ENCODE measurements around the gene EHF.

Gene EHF

DNA sequence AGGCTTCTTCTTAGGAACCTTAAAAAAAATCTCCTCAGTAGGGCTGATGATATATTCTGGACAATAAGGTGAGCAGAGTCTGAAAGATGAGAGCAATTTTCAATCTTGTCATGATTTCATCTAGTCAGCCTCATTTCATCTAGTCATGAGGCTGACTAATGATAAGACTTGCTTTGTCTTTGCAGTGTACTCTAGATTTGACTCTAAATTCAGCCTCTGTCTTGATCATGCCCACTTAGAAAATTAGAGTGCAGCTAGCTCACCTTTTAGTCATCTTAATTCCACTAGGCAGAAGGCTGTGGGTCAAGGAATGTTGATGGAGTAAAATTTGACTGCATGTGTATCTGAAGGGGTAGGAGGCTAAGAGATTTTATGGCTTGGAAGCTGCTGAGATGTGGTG lies 5.5 kb downstream of the EHF start:
- no peak for DNase-seq

DNA sequence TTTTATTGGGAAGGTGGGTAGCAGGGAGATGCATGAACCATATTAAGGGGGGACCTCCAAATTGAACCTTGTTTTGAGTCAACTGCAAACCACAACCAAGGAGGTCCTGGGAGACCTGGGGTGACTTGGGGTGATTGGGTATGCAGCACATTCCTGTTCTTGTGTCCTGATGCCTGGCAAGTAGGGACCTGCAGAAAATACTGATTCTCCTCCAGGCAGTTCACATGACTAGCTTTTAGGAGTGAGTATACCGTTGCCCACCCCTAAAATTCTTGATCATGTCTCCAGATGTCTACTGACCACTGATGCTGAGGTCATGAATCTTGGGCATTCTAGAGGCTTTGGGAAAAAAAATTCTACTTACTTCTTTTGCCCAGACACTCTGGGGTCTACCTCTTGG lies 6.3 kb downstream of the EHF start:
- no peak for DNase-seq

DNA sequence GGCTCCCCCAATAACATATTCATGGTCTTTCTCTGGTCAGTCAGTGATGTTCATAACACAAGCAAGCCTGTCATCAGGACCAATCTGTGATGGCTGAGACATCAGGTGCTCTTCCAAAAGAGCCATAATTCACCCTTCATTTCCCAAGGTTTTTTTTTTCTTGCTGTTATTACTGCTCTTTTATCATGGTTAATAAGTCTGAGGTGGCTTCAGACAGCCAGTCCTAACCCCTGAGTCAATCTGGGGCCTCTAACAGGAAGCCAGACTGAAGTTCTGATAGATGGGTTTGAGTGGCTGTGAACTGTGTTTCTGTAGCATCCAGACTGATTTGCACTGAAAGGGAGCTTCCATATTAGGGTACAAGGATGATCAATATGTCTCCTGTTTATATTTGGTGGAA lies 8.8 kb downstream of the EHF start:
- DNase-seq: no peak

DNA sequence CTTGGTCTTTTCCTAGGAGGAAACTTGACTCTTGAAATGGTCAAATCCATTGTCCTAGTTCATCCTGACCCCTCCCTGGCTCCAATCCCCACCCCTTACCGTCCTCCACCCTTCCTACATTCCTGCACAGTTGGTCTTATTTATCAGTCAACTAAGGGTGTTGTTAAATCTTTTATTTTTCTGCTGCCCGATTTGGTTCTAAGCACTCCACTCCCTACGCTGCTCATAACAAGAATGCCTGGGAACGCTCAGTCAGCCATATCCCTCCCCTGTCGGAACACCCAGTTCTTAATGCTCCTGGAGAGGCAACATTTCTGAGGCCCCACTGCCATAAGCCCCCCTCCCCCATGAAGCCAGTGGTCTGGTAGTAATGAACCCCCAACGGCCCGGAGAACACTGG lies 9.7 kb downstream of the EHF start:
- DNase-seq: no peak

DNA sequence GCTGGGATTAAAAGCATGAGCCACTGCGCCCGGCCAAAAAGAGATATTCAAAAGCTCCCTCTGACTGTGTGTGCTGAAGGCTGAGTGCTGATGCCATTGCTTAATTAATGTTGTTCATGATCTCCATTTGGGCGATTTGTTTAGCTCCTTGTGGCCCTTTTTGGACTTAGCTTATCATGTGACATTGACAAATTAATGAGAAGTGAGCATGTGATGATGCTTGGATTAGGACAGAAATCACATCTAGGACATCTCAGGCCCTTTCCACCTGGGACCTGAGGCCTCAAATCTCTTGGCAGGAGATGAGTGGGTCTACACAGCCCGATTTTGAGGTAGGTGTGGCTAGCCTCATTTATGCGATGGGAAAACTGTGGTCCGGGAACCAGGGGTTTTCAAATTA lies 10.4 kb downstream of the EHF start:
- DNase-seq: no peak

DNA sequence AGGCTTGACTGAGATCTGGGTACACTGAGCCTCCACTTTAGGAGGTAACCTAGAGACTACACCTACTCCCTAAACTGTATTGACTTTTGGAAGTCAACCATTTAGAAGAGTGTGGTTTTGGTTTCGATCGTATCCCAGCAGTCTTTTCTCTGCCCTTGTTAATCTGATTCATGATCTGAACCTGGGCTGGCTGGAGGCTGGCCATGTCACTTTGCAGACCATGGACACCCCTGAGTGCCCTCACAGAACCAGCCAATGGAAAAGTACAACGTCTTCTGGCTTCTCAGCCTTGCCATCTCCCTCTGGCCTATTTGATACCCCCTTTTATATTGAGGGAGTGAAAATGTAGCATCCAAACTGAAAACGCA lies 10.8 kb downstream of the EHF start:
- peak; percentile 16 to 23 for DNase-seq

DNA sequence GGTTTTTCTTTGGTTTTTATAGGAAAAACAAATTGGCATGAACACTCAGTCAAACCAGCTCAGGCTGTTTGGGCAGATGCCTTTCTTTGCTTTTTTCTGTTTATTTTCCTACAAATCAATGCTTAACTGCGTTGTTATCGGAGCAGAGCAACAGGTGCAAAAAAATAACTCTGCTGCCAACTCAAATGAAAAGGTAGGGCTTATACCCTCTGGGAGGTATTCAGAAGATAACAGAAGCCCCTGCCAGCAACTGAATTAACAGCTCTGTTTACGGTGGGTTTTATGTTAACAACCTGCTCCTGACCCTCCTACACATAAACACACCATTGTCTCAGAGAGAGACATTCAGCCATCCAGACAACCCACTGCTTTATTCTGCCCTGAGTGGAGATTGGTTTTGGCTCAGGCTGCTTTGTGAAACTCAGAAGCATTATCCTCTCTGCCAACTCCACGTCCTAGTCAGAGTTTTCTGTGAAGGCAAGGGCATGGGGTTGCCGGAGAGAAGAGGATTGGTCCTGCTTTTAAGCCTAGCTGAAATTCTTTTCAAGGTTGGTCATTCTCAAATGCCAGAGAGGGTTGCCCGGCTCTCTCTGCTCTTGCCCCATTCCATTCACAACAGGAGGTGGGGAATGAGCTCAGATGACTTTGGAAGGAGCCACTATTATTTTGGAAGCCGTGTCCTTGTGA lies 11.4 kb downstream of the EHF start:
- DNase-seq: no peak

DNA sequence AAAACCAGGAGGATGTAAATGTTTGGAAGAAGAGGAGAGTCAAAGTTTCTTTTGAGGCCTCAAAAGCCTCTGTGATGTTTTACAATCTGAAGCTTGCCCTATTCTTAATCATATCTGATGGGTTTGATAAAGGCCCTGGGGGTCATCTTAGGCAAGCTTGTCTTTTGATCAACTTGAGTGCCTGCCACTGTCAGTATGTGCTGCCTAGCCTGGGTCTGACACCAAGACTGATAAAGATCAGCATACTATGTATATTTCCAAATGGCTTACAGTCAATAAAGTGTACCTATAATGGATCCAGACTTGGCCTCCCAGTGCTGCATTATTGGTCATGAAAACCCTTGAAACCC lies 12.7 kb downstream of the EHF start:
- DNase-seq: no peak

DNA sequence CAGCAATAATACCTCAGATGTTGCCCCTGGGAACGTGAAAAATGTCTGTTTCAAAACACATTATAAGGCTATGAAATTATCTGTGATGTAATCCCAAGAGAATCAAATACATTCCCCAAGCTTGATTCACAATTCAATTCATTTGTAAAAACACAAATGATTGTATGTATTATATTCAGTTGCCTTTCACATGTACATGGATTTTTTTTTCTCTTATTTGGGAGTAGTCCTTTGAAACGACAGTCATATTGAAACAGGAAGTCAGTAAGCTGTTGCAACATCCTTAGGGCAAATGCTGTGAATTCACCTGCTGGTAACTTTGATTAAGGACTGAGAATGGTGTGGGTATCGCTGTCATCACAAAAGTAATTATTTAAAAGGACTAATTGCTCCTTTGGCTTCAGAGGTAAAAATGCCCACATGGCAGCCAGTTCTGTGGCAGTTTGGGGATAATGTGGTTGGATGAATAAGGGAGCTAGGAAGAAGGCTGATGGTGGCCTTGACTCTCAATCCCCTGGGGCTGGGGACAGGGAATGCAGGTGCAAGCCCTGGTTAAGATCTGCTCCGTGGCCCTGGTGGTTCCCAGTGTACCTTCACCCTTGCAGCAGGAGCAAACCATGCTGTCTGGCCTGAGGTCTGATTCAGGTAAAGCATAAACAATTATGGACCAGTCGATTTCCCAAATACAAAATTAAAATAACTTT lies 13.2 kb downstream of the EHF start:
- DNase-seq: no peak

DNA sequence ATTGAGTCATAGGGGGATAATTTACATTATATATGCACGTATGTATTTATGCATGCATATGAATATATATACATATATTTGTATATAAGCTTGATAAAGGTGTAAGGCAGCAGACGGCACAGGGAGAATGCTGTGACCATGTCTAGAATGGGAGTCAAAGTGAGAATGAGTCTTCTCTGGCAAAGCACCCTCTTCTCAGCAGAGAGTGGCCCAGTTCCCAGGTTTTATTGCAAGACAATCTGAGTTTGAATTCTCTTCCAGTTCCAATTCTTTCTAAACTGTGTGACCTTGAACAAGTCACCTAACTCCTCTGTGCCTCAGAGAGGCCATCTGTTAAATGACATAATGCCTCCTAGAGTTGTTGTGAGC lies 13.8 kb downstream of the EHF start:
- no peak for DNase-seq

DNA sequence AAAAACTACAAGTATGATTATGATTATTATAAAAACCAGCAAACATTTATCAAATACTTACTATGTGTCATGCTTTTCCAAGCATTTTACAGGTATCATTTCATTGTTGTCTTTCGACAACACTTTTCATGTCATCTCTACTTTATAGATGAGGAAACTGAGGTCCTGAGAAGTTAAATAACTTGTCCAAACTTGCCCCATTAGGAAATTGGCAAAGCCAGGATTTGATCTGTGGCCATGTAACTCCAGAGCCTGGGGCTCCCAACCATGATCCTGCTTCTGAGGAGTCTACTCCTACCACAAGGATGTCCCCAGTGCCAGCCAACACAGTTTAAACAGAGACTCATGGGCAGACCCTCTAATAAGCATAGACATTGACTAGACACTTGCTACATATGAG lies 15.2 kb downstream of the EHF start:
- DNase-seq: no peak

DNA sequence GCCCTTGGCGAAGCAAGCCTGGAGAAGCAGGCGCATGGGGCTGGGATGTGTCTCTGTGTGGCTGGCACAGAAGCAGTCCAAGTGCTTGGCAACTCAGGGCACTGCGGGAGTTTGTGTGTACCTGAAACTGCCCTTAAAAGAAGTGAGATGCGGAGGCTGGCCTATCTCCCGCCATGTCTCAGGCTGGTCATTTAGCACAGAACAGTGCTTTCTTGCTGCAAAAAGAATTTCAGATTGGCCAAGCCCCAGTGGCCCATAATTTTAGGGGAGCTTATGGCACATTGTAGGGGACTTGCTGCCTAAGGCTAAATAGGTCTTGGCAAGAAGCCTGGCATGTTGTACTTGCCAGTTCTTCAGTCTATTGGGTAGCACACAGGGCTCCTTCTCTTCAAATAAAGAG lies 16.4 kb downstream of the EHF start:
- no peak for DNase-seq

DNA sequence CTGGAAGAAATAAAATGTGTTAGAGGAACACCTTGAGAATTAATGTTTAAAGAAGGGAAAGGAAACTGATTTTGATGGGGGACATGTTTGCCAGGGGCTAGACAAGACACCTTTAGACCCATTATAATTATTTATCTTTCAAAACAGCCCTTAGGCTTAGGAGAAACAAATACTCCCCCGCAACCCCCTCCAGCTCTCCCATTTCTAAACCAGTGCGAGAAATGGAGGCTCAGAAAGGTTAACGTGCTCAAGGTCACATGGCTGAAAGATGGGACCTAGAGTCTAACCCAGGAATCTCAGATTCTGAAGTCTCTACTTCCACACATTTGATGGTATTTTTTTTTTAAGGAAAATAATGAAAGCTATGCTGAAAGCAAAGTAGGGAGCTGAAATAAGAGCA lies 18.0 kb downstream of the EHF start:
- no peak for DNase-seq

DNA sequence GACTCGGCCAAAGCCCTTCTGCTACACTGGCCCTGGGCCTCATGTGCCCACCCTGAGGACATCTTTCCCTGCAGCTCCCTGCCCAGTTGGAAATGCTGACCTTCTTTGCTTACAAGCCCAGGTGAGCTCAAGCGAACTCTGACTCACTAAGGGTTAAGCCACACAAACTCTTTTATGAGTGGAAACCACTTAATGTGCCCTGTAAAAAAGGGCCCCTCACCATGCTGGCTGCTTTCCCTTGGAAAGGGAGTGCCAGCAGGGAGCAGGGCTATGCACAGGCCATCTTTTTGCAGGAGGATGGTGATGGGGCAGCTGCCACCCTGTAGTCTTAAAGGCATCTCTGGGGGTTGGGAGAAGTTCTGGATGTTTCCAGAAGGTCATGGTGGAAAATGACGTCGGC lies 18.7 kb downstream of the EHF start:
- no peak for DNase-seq

DNA sequence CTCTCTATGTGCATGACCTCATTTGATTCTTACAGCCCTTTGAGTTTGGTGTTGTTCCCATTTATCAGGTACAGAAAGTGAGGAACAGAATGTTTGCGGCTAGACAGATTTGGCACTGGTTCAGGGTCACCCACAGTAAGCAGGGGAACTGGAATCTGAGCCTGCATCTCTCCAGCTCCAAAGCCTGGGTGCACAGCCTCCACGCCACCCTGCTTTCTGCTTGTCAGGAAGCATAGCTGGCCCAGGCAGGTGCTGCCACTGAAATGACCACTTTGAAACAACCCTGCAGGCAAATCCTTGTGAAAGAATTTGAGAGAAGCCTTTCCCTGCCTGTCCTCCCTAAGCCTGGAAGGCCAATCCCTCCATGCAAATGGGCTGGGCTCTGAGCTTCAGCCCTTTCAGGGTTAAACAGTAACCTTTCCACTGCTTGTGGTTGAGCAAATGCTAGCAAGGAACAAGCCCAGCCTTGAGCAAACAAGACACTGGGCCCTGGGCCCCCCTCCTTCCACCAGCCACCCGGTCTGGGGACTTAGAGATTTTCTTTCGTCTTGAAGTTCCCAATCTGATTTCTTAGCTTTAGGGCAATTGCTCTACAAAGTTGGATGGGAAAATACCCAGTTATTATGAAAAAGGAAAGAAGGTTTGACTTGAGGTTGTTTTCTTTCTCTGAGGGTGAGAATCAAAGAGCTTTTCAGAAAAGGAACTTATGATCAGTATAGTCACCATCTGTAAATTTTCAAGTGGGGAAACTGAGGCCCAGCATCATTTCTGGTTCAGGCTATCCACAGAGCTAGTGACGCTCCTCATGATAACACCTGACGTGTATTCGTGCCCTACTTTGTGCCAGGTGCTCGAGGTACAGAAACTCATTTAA lies 19.4 kb downstream of the EHF start:
- peak in 1 of 2 experiments; percentile 58 for DNase-seq

DNA sequence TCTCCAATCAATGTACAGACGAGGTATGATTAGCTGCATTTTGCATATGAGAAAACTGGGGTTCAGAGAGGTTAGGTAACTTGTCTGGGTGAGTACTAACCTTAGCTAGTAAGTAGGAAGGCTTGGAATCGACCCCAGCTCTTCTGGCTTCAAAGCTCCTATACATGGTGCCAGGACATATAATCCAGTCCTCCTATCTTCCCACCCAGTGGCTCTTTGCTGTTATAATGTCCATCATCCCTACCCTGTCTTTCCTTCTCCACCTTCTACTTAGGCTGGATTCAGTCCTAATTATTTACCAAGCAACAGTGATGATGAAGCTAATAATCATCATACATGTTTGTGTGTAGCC lies 20.0 kb downstream of the EHF start:
- DNase-seq: no peak

DNA sequence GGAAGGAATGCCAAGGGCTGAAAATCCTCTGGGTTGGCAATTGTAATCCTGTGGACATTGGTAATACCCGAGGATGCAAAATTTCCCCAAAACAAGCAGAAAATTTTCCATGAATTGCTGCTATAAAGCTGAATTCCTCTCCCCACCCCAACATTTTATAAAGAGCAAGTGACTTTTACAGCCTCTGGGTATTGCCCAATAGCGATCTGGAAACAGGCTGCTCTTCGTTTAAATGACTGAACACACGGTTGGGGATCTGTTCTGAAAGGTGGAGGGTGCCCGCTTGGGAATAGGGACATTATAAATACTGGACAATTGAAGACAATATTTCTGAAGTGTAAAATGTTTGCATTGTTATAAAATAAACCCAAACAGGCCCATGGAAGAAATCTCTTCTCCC lies 20.6 kb downstream of the EHF start:
- no peak for DNase-seq

DNA sequence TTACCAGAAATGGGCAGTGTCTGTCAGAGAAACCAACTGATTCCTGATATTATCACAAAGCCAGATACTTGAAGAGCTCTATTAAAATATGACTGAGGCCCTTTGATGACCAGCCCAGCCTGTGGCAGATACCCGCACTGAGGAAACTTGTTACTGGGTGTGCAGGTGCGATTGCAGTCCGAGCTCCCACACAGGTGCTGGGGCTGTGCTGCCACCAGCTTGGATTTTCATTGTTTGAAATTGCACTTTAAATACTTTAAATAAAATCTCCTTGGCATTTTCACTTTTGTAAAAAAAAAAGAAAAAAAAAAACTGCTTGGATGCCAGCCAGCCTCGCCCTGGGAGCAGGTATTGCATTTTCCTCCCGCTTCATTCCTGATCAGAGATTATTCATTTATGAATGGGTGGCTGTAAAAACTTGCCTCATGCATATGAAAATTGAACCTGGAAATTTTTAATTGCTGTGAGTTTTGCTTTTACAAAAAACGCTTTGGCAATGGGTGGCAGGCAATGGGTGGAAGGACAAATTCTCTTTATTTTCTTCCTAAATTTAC lies 21.2 kb downstream of the EHF start:
- no peak for DNase-seq

DNA sequence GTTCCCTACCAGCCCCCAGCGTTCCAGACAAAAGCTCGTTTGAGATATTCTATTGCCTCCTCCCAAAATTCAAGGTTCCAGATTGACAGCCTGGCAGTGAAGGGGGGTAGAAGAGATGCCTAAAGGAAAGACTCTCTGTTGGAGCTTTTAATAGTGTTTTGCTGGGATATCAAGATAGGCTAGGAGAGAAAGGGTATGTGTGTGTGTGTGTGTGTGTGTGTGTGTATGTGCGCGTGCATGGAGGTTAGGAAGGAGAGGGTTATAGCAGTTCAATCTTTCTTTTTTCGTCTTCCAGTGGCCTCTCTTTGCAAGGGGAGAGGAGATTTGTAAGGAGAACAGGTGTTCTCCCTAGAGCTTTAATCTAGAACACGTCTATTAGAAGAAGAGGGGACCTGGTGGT lies 22.0 kb downstream of the EHF start:
- DNase-seq: no peak

DNA sequence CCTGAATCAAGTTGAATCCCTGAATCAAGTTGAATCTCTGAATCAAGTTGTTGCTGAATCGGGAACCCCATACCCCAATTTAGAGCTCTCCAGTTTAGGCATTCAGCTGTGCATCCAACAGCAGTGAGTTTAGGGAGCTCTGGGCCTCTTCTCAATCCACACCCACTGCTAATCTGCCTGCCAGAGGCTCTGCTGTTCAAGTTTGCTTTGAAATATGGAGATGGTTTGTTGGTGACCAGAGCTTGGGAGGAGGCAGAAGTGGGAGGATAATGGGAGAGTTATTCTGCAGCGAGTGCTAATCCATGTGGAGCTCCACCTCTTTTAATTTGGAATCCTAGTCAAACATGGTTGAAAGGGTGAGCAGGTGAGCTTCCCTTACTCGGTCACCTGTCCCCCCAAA lies 22.4 kb downstream of the EHF start:
- no peak for DNase-seq

DNA sequence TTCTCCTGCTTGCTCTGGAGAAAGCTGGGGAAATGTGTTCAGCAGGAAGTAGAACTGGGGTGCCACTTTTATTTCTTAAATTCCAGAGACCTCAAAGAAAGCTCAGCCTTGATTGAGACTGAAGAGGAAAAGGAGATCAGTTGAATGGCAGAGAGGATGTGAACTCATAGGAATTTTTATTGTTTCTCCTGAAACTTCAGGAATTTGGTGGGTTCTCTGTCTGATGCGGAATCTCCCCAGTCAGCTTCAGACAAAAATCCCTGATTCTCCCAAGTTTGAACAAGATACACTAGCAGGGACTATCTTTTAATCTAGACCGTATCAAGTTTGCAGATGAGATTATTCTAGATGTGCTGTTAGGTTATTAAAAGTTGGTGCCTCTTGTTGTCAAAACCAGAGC lies 23.0 kb downstream of the EHF start:
- no peak for DNase-seq

DNA sequence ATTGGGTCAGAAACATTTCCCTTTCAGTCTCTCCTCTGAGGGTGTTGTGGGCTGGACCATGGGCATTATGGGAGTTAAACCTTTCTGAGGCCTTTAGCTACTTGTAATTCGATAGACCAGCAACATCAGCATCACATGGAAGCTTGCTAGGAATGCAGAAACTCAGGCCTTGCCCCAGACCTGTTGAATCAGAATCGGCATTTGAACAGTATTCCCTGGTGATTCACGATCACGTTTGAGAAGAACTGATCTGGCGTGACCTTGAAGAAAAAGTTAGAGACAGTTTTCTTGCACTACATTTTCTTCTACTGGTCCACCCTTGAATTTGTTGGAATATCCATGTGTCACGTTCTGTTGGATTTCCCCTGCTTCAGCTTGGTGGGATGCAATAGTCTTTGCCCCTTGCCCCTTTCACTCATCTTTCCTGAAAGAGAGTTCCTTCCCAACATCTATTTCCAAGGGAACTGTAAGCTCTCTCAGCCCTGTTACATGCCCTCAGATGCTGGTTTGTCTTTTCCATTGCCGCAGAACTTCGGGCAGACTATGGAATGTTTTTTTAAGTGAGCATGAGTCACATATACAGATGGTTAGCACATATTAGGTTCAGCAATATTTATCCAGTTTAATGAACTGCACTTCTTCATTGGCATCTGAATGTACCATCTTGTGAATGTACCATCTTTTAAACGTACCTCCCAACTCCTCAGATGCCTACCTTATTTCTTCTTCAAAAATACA lies 23.9 kb downstream of the EHF start:
- DNase-seq: no peak

DNA sequence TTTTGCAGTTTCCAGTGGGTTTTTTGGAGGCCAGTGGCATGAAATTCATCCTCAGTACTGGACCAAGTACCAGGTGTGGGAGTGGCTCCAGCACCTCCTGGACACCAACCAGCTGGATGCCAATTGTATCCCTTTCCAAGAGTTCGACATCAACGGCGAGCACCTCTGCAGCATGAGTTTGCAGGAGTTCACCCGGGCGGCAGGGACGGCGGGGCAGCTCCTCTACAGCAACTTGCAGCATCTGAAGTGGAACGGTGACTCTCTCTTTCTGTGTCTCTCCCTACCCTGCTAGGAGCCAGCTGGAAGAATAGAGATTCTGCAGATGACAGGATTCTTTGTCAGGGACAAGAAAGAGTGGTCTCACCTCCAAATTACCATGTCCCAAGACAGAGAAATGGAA lies 25.5 kb downstream of the EHF start:
- no peak for DNase-seq

Measured in NCI-H187 (cell line).